Gastrocnemius medialis (tissue), 4 donors: ENCODE results near the gene EPHB4. TPM values are rescaled to one million over a fixed set of nuclear protein-coding genes. Genes with fewer than 3 reads are reported as not detected.

Experiments
- ATAC-seq, 2 donors: fragments of 150-250 bp; one replicate each; pipeline ENCODE4 v1.9.1; 2016
- DNase-seq, 2 donors: peaks; one replicate each; pipeline ENCODE4 v3.0.0-alpha.2; 2019
- H3K27ac ChIP-seq, 4 donors: fragments of 200-600 bp; sonication (generic); 1 replicate in 1 of 4; 2 replicates in 3 of 4; pipeline ENCODE4 v1.5.1; 2016 to 2018; ENCODE audit warnings: mild to moderate bottlenecking in 2 of 4, moderate library complexity in 1 of 4
- H3K27me3 ChIP-seq, 3 donors: fragments of 200-600 bp; sonication (generic) in 2 of 3; 1 replicate in 1 of 3; 2 replicates in 2 of 3; pipeline versions ENCODE4 v1.5.1 to v1.6.0; 2016 to 2019; ENCODE audit warnings: mild to moderate bottlenecking in 1 of 3, moderate library complexity in 1 of 3
- H3K36me3 ChIP-seq, 2 donors: fragments of 200-600 bp; sonication (generic) in 1 of 2; one replicate each; pipeline ENCODE4 v1.5.1; 2017 to 2018
- H3K4me1 ChIP-seq, 2 donors: fragments of 200-600 bp; sonication (generic) in 1 of 2; one replicate each; pipeline ENCODE4 v1.5.1; 2016 to 2017; ENCODE audit warnings: mild to moderate bottlenecking in 2 of 2
- H3K4me3 ChIP-seq, 4 donors: fragments of 200-600 bp; sonication (generic) in 3 of 4; 1 replicate in 1 of 4; 2 replicates in 3 of 4; pipeline ENCODE4 v1.5.1; 2016 to 2019; ENCODE audit warnings: mild to moderate bottlenecking in 2 of 4
- H3K9me3 ChIP-seq, 3 donors: fragments of 200-600 bp; sonication (generic) in 2 of 3; 1 replicate in 1 of 3; 2 replicates in 2 of 3; pipeline ENCODE4 v1.5.1; 2016 to 2019
- POLR2A ChIP-seq, 2 donors: fragments of 450-650 bp; IDR thresholded peaks; one replicate each; pipeline ENCODE4 v1.6.1; 2017; ENCODE audit warnings: antibody characterized with exemption in 2 of 2, mild to moderate bottlenecking in 2 of 2, moderate library complexity in 2 of 2
- in situ Hi-C, 4 donors: fragments of 200-750 bp; cut with MboI; loops; one replicate each; pipeline versions ENCODE4 v1.15.0 to v1.8.0; 2017; ENCODE audit warnings: low sequenced_read_pairs in 4 of 4
- intact Hi-C: fragments of 100-400 bp; cut with DNase I; formaldehyde crosslinking; loops from one replicate; pipeline ENCODE4 v1.15.1; 2023; ENCODE audit warnings: low total_unique reads
- total RNA-seq, 4 donors: library from RNA; depleted of rRNA; stranded (reverse); fragments of >200 nt; gene quantifications; one replicate each; pipeline versions ENCODE4 v1.1.0 to v1.2.3, GENCODE V29; 2016
- TF ChIP-seq, protein P1 (sequence below), 5 experiments: fragments of 450-650 bp in 3 of 5; fragments of 200-600 bp in 2 of 5; sonication (generic) in 2 of 5; IDR thresholded peaks in 4 of 5; conservative IDR thresholded peaks in 1 of 5; 1 replicate in 4 of 5; 2 replicates in 1 of 5; pipeline ENCODE4 v1.5.1; 2016 to 2019; ENCODE audit warnings: antibody characterized with exemption in 5 of 5, mild to moderate bottlenecking in 3 of 5, moderate library complexity in 3 of 5

Gene EPHB4
- total RNA-seq, 4 donors from 2014 or later = 6.3 to 16.2 (median 12.3) TPM

- TF ChIP-seq, protein P1, sequence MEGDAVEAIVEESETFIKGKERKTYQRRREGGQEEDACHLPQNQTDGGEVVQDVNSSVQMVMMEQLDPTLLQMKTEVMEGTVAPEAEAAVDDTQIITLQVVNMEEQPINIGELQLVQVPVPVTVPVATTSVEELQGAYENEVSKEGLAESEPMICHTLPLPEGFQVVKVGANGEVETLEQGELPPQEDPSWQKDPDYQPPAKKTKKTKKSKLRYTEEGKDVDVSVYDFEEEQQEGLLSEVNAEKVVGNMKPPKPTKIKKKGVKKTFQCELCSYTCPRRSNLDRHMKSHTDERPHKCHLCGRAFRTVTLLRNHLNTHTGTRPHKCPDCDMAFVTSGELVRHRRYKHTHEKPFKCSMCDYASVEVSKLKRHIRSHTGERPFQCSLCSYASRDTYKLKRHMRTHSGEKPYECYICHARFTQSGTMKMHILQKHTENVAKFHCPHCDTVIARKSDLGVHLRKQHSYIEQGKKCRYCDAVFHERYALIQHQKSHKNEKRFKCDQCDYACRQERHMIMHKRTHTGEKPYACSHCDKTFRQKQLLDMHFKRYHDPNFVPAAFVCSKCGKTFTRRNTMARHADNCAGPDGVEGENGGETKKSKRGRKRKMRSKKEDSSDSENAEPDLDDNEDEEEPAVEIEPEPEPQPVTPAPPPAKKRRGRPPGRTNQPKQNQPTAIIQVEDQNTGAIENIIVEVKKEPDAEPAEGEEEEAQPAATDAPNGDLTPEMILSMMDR (IDR thresholded peaks at IDR 0.05 in 4 of 5, conservative IDR thresholded peaks at IDR 0.05 in 1 of 5) = no peak
- TF ChIP-seq POLR2A (IDR thresholded peaks at IDR 0.05) = no peak
- intact Hi-C loops (loop anchor here (10.0 kb wide), 1 partner anchor 247 kb away; the partner anchor contains the start of gene MOSPD3), in situ Hi-C loops (loop anchor here in 3 of 4 donors (10.0 to 25.0 kb wide), 5 partner anchors 149 to 424 kb away; partner anchors contain the start of genes POP7 (in 2 of the 3), SPACDR (in 2 of the 3), EPO (in 1 of the 3) and FBXO24 (in 1 of the 3))
- no peak for DNase-seq
- H3K27ac ChIP-seq = no peak overlapping the region
- H3K9me3 ChIP-seq = no peaks in the 10 kb centered on the region
- ATAC-seq = no peak
- no peak overlapping the region for H3K4me3 ChIP-seq
- H3K4me1 ChIP-seq = peaks cover 1 to 10% of the 10 kb centered on the region in 2 donors
- H3K27me3 ChIP-seq = peaks cover 0 to under 1% (median 0%) of the 10 kb centered on the region in 3 donors
- no peaks in the 10 kb centered on the region for H3K36me3 ChIP-seq
These were observed 34.3 kb upstream of the EPHB4 start for GRCh38 chr7:100861616-100861985.

GRCh38 chr7:100860702-100861615 lies 33.6 kb upstream of the EPHB4 start:
- Histone ChIP-seq H3K27ac (no peak overlapping the region), H3K9me3 (no peaks in the 10 kb centered on the region), H3K4me3 (no peak overlapping the region), H3K36me3 (no peaks in the 10 kb centered on the region), H3K4me1 (peaks cover 0 to 4% of the 10 kb centered on the region in 2 donors), H3K27me3 (no peaks in the 10 kb centered on the region)
- no peak for TF ChIP-seq POLR2A (IDR thresholded peaks at IDR 0.05)
- TF ChIP-seq, protein P1 (IDR thresholded peaks at IDR 0.05 in 4 of 5, conservative IDR thresholded peaks at IDR 0.05 in 1 of 5) = no peak
- no peak for DNase-seq
- no peak for ATAC-seq
- intact Hi-C loops (loop anchor here (10.0 kb wide), 1 partner anchor 246 kb away; the partner anchor contains the start of gene MOSPD3), in situ Hi-C loops (loop anchor here in 3 of 4 donors (10.0 to 25.0 kb wide), 5 partner anchors 149 to 424 kb away; partner anchors contain the start of genes POP7 (in 2 of the 3), SPACDR (in 2 of the 3), EPO (in 1 of the 3) and FBXO24 (in 1 of the 3))

DNA sequence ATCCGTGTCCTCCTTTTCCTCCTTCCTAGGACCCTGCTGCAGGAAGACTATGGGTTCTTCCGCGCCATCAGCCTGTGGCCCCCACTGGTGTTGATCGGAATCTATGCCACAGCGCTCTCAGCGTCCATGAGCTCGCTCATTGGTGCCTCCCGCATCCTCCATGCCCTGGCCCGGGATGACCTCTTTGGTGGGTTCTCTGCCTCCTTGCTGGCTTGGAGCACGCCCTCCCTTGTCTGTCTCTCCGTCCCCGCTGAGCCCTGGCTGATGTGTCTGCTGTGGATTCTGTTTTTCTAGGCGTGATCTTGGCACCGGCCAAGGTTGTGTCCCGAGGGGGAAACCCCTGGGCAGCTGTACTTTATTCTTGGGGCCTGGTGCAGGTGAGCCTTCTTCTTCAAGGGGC lies 32.5 kb upstream of the EPHB4 start:
- Histone ChIP-seq H3K36me3 (no peaks in the 10 kb centered on the region), H3K4me3 (no peak overlapping the region), H3K27me3 (no peaks in the 10 kb centered on the region), H3K9me3 (no peaks in the 10 kb centered on the region), H3K4me1 (no peaks in the 10 kb centered on the region), H3K27ac (no peak overlapping the region)
- TF ChIP-seq, protein P1 (IDR thresholded peaks at IDR 0.05 in 4 of 5, conservative IDR thresholded peaks at IDR 0.05 in 1 of 5) = no peak
- TF ChIP-seq POLR2A (IDR thresholded peaks at IDR 0.05) = no peak
- DNase-seq (no peak), ATAC-seq (no peak)
- intact Hi-C loops = loop anchor here (10.0 kb wide), 1 partner anchor 245 kb away; the partner anchor contains the start of gene MOSPD3
- in situ Hi-C loops = loop anchor here (10.0 to 25.0 kb wide), 5 partner anchors 148 to 423 kb away; partner anchors contain the start of genes POP7 (in 4 of the 4), SPACDR (in 2 of the 4), EPO (in 1 of the 4) and FBXO24 (in 1 of the 4)

- ATAC-seq (no peak), DNase-seq (no peak)
- no peaks in the 10 kb centered on the region for H3K36me3 ChIP-seq
- H3K27ac ChIP-seq = no peak overlapping the region
- no peaks in the 10 kb centered on the region for H3K27me3 ChIP-seq
- H3K9me3 ChIP-seq = no peaks in the 10 kb centered on the region
- intact Hi-C loops (no loop called here), in situ Hi-C loops (loop anchor here (10.0 to 25.0 kb wide), 5 partner anchors 145 to 420 kb away; partner anchors contain the start of genes POP7 (in 3 of the 4), SPACDR (in 2 of the 4), EPO (in 1 of the 4) and FBXO24 (in 1 of the 4))
- no peak overlapping the region for H3K4me3 ChIP-seq
- peaks cover 5 to 13% of the 10 kb centered on the region in 2 donors for H3K4me1 ChIP-seq
- TF ChIP-seq, protein P1 (IDR thresholded peaks at IDR 0.05 in 4 of 5, conservative IDR thresholded peaks at IDR 0.05 in 1 of 5) = no peak
- no peak for TF ChIP-seq POLR2A (IDR thresholded peaks at IDR 0.05)
These were observed 29.6 kb upstream of the EPHB4 start for GRCh38 chr7:100856871-100857282.
